SH-SY5Y (cell line): Measurements from ENCODE around the gene ATP5PF.

Experiments used
- GATA2 ChIP-seq: IDR thresholded peaks from 2 replicates; pipeline ENCODE4 v1.6.1; 2011; ENCODE audit warnings: mild to moderate bottlenecking, low read depth, low read length
- GATA3 ChIP-seq: IDR thresholded peaks from 2 replicates; pipeline ENCODE4 v1.6.1; 2011; ENCODE audit warnings: low read depth, mild to moderate bottlenecking, low read length, moderate library complexity

ATP5PF gene, protein sequence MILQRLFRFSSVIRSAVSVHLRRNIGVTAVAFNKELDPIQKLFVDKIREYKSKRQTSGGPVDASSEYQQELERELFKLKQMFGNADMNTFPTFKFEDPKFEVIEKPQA

DNA sequence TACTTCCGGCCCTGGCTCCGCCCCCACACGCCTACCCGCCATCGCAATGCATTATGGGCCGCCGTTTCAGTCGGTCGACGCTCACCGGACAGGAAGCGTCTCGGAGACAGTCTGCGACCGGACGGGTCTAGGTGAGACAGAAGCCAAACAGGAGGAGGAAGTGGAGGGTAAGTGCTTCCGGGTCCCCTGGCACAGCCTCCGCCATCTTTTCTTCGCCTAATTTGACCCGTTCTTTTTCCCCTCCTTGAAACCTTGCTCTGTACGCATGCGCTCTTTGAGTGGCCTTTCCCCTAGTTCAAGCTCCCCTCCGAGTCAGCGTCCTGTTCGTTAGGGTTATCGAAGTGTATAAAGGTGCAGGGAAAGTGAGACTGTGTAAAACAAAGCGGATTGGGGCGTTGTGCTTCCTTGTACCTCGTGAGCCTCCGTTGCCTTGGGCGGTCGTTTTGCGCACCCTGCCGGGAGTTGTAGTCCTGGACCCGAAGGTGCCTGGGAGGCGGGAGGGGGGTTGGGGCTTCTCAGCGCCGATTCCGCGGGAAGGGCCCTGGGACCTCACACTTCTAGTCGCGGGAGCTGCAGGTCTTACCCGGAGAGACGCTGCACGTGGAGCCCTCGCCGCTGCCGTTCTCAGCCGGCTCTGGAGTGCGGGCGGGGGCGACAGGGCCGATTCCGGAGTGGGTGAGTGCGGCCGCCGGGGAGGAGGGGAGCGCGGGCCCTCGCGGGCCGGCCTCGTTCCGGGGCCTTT is at the start of gene ATP5PF, which contains the start of gene GABPA:
ATP5PF (minus strand) TSS at position 1 of the 742 bp plus-strand sequence. CDS start 5,110 bp downstream, outside the sequence.
GABPA (plus strand) TSS at position 69 of the 742 bp plus-strand sequence. CDS start 6,627 bp downstream, outside the sequence.
- TF ChIP-seq GATA2 (no peak), GATA3 (no peak)

DNA sequence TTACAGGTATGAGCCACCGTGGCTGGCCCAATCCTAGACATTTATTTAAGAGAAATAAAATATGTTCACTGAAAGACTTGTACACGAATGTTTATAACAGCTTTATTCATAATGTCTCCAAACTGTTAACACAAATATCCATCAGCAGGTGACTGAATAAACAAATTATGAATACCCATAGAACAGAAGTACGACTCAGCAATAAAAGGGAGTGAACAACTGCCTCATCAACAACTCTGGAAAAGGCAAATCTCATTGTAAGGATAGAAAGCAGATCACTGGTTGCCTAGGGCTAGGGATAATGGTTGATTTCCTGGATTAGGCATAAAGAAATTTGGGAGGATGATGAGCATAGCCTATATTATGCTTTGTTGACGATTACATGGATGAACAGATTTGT is 41.7 kb upstream of the ATP5PF start:
- TF ChIP-seq GATA2 (no peak), GATA3 (no peak)

DNA sequence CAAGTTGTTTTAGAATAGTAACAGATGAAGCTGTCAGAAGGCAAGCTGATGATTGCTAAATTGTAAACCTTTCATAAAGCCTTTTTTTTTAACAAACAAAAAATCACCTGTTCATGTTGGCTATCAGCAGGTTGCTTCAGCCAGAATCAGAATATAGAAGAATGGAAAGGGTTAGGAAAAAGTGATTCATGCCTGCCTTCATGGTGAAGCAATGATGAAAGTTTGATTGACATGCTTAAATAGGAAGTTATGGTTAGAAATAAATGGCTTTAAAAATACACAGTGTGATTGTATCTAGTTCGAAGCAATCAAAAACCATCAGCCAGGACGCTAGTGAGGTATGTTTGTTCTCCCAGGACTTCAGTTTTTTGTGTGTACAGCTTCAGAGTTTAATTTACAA is 38.0 kb upstream of the ATP5PF start:
- TF ChIP-seq GATA3: no peak
- TF ChIP-seq GATA2: no peak

DNA sequence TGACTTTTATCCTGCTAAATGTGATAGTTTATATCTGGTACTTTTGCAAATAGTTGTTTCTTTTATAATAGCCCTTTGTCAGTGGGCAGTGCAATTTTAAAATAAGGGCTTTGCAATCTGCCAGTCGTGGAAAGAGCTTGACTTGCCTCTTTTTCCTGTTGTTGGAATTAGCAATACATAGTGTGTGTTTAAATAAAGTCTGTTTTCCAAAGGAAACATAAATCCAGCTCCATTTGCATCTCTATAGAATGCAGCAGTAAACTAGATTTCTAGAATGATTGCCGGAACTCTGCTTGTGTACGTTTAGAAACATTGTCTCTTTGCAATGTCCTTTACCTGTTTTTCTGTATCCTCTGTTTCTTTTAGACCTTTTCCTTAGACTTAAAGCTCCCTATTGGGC is 33.2 kb upstream of the ATP5PF start:
- TF ChIP-seq GATA3 (no peak), GATA2 (no peak)

DNA sequence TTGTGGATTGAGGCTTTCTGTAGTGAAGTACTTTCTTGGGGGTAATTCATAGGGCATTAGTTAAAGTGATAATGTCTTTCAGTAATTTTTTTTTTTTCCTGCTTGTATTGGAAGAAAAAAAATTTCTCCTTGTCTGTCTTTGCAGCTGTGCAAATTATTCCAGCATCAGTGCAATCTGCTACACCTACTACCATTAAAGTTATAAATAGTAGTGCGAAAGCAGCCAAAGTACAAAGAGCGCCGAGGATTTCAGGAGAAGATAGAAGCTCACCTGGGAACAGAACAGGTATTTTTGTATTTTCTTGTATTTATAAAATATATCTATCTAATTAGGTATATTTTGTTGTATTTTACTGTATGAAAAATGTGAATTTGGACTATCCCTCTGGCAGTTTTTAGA is 29.4 kb upstream of the ATP5PF start:
- TF ChIP-seq GATA3 (no peak), GATA2 (no peak)

DNA sequence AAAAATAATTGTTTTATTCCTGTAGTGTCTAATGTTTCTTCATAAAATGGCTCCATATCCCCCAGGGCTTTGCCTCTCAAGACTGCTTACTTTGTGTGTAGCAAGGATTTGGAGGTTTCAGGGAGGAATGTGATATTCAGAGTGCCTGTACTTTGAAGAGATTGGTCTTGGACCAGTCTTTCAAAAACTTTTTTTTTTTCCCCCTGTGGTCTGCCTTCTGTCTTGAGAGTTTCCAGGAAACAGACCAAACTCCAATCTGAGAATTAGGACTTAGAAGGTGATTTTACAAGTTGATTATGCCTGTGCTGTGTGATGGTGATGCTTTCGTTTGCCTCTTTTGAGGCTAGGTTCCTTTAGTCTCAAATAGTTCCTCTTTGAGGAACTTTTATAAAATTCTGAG is 26.0 kb upstream of the ATP5PF start:
- TF ChIP-seq GATA2 (no peak), GATA3 (no peak)

DNA sequence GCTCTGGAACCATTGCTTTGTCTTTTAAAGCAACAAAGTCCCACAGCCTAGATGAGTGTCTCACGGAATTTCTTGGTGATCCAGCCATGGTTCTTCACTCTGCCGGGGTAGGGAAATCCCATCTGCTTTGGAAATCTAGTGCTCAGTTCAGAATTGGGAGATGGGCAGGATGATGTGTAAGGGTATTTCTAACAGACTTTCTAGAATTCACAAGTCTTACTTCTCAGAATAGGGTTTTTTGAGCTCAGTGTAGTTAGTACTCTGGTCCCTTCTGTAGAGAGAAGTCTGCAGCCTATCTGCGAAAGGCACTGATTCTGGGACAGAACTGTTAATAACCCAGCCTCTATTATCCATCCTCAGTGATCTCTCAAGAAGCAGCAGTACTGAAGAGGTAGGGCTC is 25.4 kb upstream of the ATP5PF start:
- TF ChIP-seq GATA3 (no peak), GATA2 (no peak)

DNA sequence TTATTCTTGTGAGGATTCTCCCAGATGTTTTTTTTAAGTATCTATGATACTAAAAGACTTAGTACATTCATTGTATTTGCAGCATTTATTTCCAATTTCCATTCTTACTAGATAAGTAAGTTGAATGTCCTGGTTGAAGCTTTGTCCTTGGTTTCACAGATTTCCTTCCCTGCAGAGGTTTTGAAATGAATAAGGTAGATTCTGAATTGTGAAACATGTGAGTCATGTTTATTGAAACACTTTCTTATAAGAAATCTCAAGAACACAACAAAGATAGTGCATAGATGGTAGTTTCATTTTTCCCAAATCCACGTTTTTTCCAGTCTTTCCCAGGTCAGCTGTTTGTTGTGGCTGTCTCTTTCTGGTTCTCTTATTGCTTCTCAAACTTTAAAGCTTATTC is 24.9 kb upstream of the ATP5PF start:
- TF ChIP-seq GATA3 (no peak), GATA2 (no peak)

DNA sequence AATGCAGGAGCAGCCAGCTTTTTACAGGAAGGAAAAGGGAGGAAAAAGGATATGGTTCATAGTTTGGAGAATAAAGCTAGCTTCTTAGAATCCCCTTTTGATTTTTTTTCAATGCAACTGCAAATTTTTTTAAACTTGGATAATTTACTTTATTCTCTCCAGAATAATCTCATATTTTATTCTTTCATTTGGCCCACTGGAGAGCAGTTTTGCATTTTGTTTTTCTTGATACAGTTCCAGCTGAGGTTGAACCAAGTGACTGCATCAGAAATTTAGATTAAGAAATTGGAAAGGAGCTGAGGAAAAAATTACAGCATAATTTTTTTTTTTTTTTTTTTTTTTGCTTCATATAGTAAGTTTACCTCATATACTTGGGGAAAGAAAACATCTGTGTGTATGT is 22.8 kb upstream of the ATP5PF start:
- TF ChIP-seq GATA2: no peak
- TF ChIP-seq GATA3: no peak

DNA sequence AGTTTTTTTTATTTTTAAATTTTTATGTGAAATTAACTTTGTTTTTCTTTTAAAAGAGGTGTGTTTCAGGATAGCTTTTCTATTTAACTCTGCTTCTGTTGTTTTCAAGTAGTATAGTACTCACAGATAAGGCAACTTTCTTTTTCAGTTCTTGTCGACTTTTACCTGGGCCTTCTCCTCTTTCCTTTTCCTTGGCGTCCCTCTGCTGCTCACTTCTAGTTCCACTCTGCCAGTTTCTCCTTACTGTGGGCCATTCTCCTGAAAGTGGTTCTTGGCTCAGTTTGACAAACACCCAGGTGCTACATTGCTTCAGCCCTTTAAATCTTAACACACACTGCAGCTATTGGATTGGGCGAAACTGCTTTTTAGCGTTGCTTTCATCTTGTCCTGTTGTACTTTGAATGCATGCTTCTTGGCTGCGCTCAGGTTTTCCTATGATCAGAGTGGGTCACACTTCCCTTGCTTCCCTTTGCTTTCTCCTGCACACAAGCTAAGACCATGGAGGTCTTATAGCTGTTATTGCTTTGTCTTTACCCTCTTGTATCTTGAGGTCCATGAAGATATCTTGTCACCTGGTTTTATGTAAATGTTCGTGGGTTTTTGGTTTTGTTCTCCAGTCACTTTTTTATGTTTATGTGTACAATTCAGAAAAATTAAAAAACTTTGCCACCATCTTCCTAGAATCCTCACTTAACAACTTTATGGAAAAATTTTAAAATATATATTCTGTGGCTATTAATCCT is 21.7 kb upstream of the ATP5PF start:
- TF ChIP-seq GATA3: no peak
- no peak for TF ChIP-seq GATA2

DNA sequence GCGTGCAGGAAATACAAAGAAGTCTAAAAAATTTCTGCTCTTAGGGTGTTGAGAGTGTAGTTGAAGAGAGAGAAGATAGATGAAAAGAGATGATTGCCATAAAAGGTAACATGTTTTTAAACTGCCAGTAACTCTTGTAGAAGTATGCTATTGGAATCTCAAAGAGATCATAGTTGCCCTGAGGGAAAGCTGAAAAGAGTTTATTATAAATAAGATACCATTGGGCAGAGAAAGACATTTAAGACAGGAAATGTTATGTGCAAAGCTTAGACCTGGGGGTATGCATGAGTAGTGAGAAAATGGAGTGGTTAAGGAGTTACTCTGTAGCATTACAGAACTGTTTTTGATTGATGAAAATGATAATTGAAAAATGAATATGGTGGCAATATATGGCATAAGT is 17.7 kb upstream of the ATP5PF start:
- no peak for TF ChIP-seq GATA2
- no peak for TF ChIP-seq GATA3

DNA sequence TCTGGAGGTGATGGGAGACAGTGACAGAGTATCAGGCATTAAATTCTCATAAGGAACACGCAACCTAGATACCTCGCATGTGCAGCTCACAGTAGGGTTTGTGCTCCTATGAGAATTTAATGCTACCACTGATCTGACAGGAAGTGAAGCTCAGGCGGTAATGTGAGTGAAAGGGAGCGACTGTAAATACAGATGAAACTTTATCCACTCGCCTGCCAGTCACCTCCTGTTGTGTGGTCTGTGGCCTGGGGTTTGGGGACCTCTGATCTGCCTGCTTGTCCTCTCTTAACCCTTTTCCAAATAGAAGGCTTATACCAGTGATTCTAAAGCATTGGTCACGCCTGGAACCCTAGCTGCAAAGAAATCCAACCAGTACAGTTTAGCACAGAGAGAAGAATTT is 15.4 kb upstream of the ATP5PF start:
- TF ChIP-seq GATA2 (no peak), GATA3 (no peak)

DNA sequence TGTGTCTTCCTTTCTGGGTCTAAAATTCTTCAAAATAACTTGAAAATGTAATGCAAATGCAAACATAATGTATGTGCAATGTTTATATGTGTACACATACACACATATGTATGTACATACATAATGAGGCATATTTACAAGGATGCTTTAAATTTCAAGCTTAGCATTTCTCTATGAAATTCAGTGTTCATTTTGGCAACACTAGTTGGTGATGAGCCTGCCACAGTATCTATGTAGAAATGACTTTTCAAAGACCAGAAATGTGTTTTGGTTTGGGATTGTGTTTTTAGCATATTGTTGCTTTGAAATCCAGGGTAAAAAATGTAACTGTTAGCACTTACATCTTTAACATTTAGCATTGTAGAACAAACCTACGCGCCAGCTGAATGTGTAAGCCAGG is 10.2 kb upstream of the ATP5PF start:
- no peak for TF ChIP-seq GATA2
- no peak for TF ChIP-seq GATA3

DNA sequence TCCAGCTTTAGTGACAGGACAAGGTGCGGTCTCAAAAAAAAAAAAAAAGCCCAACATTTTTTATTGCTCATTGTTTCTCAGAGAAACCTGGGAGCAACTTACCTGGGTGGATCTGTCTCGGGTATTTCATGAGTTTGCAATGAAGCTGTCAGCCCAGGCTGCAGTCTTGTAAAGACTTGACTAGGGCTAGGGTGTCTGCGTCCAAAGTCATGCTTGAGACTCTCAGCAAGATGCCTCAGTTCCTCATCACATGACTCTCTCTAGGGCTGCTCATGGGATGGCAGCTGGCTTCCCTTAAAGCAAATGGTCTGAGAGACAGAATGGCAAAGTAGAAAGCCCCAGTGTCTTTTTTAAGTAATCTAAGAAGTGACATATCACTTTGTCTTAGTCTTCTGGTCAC is 8.2 kb upstream of the ATP5PF start:
- no peak for TF ChIP-seq GATA3

DNA sequence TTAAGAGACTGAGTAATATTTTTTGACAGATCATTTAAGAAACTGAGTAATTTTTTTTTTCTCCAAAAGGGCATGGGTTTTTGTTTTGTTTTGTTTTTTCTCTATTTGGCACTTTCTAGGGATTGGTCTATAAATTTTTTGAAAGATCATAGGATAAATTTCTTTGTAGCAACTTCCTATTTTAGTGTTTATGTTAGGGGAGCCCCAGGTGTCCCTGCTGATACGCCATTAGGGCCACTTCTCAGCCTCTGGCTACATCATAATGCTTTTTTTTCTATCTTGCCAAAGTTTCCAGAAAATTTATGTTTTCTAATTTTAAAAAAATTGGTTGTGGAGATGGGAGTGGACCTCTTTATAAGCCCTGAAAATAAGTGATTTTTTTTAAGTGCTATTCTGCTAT is 2.7 kb upstream of the ATP5PF start:
- no peak for TF ChIP-seq GATA3
